Amygdala (tissue), 56 donors: ENCODE measurements around the gene CST5.
"Not testable (repeated sequence)": the region's sequence is repeated elsewhere in the genome, so short reads cannot be mapped to it uniquely, and the experiment has no call there.

ENCODE experiments used
- DNase-seq, 56 donors: peaks; one replicate each; lab custom pipeline; 2025; lab: John Stamatoyannopoulos, UW

Gene CST5, protein sequence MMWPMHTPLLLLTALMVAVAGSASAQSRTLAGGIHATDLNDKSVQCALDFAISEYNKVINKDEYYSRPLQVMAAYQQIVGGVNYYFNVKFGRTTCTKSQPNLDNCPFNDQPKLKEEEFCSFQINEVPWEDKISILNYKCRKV

DNA sequence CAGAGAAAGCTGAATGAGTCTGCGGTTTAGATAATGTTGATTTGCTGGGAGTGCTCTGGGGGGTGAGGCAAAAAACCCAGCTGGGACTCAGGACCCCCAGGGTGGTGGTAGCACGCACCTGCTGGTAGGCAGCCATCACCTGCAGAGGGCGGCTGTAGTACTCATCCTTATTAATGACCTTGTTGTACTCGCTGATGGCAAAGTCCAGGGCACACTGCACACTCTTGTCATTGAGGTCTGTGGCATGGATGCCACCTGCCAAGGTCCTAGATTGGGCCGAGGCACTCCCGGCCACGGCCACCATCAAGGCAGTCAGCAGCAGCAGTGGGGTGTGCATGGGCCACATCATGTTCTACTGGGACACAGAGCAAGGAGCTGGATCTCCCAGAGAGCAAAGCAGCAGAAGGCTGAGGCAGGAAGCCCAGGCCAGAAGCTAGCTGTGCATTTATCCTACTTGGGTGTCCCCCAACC is at the start of gene CST5:
CST5 (minus strand) TSS at position 421 of the 471 bp plus-strand sequence; CDS start at position 349, 72 bp downstream.
- DNase-seq, result no peak

GRCh38 chr20:23928788-23929187 is 49.2 kb upstream of the CST5 start:
- no peak for DNase-seq

DNA sequence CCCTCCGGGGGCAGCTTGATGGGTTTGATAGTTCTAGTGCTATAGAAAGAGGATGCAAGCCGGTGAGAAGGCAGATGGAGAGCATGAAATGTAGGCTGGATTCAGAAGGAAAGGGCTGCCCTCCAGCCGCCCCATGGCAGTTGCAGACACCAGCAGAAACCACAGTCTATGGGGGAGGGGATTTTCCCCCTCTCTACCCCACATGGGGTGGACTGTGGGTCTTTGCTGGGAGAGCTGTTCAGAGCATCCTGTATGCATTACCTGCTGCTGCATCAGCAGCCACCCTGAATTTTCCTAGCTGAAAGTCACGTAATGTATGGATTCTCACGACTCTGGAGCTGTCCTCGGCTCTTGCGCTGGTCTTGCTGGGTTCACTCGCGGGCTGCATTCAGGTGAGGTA is 48.8 kb upstream of the CST5 start:
- DNase-seq, result no peak

GRCh38 chr20:23926944-23927872 is 47.7 kb upstream of the CST5 start:
- no peak for DNase-seq

- no peak for DNase-seq
These were observed 47.0 kb upstream of the CST5 start for GRCh38 chr20:23926526-23926880.

GRCh38 chr20:23925789-23926525 is 46.4 kb upstream of the CST5 start:
- DNase-seq, result no peak

GRCh38 chr20:23924751-23925150 is 45.2 kb upstream of the CST5 start:
- DNase-seq, result no peak

- DNase-seq, result no peak
These were observed 44.4 kb upstream of the CST5 start for GRCh38 chr20:23923891-23924435.

DNA sequence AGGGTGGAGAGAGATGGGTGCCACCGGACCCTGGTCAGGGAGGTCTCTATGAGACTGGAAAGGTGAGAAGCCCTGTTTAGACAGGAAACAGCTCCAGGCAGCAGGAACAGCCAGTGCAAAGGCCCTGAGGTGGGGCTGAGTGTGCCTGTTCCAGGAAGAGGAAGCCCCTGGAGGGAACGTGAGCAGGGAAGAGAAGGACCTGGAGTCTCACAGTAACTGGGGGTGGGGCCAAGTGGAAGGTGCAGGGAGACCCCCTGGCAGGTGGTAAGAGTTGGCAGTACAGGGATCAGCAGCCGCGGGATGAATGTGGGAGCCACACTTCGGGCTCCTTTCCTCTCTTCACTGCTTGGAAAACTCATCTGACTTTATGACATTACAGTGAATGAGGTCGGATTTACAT is 43.8 kb upstream of the CST5 start:
- DNase-seq, result no peak

DNA sequence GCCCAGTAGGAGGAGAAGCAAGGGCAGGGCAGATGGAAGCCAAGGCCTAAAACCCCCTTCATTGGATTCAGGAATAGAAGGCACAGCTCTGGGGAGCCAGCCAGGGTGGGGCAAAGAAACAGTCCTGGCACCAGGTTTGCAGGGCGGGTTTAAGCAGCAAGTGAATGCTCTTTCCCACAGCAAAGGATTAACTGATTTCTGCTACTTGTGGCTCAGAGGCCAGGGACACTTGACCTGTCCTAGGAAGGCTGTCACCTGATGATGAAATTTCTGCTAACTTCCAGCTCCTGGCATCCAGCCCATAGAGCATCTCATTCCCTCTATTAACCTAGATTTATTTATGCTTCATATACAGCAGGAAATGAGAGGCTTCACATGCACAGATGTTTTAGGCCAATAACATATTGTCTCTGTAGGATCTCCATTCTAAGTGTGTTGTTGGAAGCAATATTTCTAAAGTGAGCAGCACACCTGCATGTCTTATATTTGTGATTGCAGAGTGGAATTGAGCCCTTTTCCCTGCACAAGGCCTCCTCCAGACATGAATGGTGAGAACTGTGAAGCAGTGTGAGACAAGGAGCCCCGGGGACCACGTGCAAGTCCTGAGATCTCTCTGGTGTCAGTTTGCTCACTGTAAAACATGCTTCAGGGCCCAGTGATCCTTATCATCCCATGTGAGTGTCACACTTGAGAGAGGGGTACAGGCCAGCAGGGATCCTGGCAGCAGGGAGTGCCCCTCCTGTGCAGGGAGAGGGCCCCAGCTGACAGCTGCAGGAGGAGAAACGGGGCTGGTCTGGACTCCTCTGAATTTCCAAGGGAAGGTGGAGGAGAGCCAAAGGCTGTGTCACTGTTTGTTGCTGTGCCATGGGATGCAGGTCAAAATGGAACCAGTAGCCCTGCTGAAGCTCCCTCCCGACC is 41.1 kb upstream of the CST5 start:
- DNase-seq, result no peak

GRCh38 chr20:23918896-23919295 is 39.3 kb upstream of the CST5 start:
- no peak for DNase-seq

GRCh38 chr20:23918101-23918862 is 38.7 kb upstream of the CST5 start:
- no peak for DNase-seq

GRCh38 chr20:23917024-23917725 is 37.6 kb upstream of the CST5 start:
- no peak for DNase-seq

DNA sequence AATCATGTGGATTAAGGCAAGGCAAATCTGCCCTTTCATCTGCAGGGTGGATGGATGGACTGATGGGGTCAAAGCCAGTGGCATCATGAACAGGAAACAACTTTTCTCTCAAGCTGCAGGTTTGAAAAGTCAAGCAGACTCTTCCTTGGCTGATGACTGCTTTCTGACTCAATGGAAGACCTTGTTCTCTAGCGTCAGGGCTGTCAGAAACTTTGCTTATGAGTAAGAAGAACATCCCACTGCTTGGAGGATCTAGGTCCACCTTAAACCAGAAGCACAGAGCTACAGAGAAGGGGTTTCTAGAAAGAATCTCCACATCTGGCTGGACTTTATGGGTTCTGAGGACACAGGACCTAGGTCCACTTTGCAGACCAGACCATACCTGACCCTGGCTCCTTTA is 36.3 kb upstream of the CST5 start:
- DNase-seq, result no peak

- not testable (repeated sequence) for DNase-seq
These were observed 34.9 kb upstream of the CST5 start for GRCh38 chr20:23914469-23914868.

- no peak for DNase-seq
These were observed 30.7 kb upstream of the CST5 start for GRCh38 chr20:23910210-23910609.

DNA sequence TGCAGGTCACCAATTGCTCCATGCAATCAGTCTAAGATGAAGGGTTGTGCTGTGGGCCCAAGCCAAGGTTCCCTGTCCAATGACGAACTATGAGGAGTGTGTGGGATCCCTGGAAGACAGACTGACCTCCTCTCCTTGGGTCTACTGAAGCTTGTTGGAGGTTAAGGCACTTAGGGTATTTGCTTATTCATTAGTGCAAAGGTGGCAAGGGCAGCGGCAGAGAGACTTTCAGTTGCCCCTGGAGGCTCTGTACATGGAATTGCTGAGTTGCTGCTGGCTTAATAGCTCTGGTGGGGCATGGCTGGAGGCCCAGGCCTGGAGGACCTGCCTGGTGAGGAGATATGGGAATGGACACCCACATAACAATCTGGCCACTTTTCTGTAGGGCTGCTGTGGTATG is 29.8 kb upstream of the CST5 start:
- DNase-seq, result no peak

DNA sequence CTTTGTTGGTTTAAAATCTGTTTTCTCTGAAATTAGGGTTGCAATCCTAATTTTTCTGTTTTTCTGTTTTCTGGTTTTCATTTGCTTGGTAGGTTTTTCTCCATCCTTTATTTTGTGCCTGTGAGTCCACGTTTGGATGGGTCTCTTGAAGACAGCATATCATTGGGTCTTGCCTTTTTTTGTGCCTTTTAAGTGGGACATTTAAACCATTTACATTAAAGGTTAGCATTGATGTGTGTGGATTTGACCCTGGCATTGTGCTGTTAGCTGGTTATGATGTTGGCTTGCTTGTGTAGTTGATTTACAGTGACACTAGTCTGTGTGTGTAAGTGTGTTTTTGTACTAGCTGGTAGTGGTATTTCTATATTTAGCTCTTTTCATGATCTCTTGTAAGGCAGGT is 28.0 kb upstream of the CST5 start:
- DNase-seq, result no peak

DNA sequence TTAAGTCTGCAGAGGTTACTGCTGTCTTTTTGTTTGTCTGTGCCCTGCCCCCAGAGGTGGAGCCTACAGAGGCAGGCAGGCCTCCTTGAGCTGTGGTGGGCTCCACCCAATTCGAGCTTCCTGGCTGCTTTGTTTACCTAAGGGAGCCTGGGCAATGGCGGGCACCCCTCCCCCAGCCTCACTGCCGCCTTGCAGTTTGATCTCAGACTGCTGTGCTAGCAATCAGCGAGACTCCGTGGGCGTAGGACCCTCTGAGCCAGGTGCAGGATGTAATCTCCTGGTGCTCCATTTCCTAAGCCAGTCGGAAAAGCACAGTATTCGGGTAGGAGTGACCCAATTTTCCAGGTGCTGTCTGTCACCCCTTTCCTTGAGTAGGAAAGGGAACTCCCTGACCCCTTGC is 22.8 kb upstream of the CST5 start:
- not testable (repeated sequence) for DNase-seq
